Fibroblast of skin of left biceps (primary cell): ENCODE measurements around the gene SYNGAP1.

Experiments
- DNase-seq, 2 experiments: peaks; one replicate each; pipeline ENCODE4 v3.0.0-alpha.2; 2013; ENCODE audit warnings: low read depth in 2 of 2

The SYNGAP1 gene

GRCh38 chr6:33404884-33405283 lies 15.0 kb upstream of the SYNGAP1 start:
- DNase-seq: no peak

DNA sequence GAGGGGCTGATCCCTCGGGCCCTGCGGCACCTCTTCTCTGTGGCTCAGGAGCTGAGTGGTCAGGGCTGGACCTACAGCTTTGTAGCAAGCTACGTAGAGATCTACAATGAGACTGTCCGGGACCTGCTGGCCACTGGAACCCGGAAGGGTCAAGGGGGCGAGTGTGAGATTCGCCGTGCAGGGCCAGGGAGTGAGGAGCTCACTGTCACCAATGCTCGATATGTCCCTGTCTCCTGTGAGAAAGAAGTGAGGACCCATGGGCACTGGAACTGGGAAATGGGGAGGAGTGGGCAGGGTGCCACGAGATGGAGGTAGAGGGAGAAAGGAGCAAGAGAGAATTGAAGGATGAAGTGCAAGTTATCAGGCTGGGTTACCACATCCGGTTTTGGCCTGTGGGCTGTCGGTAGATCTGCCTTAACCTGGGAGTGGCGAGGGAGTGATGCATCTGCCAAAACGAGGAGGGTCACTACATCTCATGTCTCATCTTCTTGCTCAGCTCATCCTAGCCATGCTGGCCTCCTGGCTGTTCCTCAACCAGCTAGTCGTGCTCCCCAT lies 14.4 kb upstream of the SYNGAP1 start:
- no peak for DNase-seq

GRCh38 chr6:33406126-33406525 lies 13.7 kb upstream of the SYNGAP1 start:
- DNase-seq: no peak

DNA sequence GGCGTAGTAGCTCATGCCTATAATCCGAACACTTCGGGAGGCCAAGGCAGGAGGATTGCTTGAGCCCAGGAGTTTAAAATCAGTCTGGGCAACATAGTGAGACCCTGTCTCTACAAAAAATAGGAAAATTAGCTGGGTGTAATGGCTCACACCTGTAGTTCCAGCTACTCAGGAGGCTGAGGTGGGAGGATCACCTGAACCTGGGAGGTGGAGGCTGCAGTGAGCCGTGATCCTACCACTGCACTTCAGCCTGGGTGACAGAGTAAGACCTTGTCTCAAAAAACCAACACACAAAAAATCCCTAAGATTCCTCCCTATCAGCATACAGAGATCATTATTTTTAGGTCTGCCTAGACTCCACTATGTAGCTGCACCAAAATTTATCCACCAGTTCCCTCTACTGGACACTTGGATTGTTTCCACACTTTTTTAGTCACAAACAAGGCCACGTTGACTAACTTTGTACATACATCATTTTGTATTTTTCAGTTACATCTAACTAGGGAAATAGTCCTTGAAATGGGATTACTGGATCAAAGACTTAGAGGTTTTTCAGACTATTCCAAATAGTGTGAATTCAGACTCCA lies 12.6 kb upstream of the SYNGAP1 start:
- no peak for DNase-seq

DNA sequence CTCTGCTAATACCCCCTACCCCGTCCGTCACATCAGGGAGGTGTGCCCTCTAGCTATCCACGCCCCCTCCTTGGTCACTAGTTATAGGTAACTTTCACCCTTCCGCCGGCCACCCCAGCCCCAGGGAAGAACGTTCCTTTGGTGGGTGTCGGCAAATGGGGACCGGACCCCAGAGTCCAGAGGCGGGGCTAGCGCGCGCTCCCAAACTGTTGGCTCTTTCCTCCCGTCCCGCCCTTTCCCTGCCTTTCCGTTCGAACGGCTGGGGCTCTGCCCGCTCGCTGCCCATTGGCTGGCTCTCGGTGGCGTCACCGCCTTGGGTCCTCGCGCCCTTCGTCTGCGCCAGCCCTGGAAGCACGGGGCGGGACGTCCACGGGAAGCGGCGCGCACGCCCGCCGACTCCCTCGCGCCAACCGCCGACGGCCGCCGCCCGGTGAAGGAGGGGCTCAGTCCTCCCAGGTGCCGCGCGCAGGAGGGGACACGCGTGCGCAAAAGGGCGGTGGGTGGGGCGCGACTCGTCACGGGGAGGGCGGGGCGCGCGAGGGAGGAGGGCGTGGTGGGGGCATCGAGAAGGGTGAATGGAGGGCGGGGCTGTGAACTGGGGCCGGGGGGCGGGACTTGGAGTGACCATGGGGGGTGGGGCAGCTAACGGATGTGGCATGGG lies 9.7 kb upstream of the SYNGAP1 start:
- DNase-seq: peak; percentile 95 to 97

GRCh38 chr6:33410711-33411631 lies 8.9 kb upstream of the SYNGAP1 start, which contains the start of gene PHF1:
TSS of gene PHF1 (plus strand) at chr6:33411014. CDS start at chr6:33412264, 1,250 bp downstream.
- peak; percentile 55 to 65 for DNase-seq

GRCh38 chr6:33411632-33412005 lies 8.2 kb upstream of the SYNGAP1 start:
- DNase-seq: no peak

DNA sequence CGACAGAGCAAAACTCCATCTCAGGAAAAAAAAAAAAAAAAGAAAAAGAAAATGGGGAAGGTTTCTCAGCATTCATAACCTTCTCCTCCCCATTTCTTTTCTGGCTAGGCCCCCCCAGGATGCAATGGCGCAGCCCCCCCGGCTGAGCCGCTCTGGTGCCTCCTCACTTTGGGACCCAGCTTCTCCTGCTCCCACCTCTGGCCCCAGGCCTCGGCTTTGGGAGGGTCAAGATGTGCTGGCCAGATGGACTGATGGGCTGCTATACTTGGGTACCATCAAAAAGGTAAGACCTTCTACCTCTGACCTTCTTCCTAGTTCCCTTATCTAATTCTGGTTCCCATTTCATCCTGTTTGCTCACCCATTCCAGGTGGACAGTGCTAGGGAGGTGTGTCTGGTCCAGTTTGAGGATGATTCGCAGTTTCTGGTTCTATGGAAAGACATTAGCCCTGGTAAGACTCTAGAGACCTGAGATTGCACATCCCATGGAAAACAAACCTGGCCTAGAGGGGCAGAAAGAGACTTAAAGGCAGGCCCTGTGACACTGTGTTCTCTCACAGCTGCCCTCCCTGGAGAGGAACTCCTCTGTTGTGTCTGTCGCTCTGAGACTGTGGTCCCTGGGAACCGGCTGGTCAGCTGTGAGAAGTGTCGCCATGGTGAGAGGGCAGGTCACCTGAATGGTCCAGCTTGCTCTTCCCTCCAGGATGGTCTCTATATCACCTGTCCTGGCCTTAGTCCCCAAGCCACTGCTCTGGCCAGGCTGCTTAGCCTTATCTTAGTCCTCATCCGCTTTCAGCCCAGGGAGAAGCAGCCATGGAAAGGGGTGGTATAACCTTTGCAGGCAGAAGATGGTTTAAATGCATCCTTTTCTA lies 7.5 kb upstream of the SYNGAP1 start:
- no peak for DNase-seq

GRCh38 chr6:33413241-33414120 lies 6.4 kb upstream of the SYNGAP1 start:
- no peak for DNase-seq

- no peak for DNase-seq
Measured at GRCh38 chr6:33414592-33415271, 5.1 kb upstream of the SYNGAP1 start.

- DNase-seq: no peak
Measured at GRCh38 chr6:33415831-33416230, 4.0 kb upstream of the SYNGAP1 start.

DNA sequence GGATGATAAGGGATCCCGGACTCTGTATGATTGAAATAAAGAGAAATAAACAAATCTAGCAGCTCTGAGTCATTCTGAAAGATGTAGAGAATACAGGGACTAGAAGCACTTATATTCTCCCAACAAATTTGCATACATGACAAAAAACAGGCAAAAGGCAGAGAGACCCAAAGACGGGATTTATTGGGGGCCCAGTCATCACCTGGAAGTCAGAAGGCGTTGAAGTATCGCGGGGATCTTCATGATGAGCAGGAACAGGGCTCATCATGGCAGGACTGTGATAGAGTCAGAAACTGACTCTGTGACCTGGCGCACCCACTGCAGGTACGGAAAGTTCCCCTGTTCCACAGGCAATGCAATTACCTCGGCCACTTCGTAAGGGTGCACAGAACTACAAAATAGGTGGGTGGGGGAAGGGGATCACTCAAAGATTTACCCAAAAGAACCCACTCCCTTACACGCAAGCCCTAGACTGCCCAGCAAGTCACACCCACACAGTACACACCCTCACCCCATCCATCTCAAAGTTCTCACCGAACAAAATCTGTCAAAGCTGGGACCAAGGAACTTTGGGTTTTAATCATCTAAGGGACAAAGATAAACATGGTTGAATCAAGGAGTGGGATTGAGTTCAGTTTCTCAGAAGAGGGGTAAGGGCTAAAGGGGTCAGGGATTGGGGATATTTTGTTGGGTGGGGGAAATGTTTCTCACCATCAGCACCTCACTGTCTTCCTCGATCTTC lies 3.3 kb upstream of the SYNGAP1 start:
- no peak for DNase-seq

GRCh38 chr6:33417128-33417902 lies 2.5 kb upstream of the SYNGAP1 start:
- peak; percentile 60 to 67 for DNase-seq

GRCh38 chr6:33417903-33418689 lies 1.8 kb upstream of the SYNGAP1 start, which contains the start of gene CUTA:
TSS of gene CUTA (minus strand) at chr6:33418107. CDS start at chr6:33418000, 107 bp downstream.
- peak; percentile 99 for DNase-seq

DNA sequence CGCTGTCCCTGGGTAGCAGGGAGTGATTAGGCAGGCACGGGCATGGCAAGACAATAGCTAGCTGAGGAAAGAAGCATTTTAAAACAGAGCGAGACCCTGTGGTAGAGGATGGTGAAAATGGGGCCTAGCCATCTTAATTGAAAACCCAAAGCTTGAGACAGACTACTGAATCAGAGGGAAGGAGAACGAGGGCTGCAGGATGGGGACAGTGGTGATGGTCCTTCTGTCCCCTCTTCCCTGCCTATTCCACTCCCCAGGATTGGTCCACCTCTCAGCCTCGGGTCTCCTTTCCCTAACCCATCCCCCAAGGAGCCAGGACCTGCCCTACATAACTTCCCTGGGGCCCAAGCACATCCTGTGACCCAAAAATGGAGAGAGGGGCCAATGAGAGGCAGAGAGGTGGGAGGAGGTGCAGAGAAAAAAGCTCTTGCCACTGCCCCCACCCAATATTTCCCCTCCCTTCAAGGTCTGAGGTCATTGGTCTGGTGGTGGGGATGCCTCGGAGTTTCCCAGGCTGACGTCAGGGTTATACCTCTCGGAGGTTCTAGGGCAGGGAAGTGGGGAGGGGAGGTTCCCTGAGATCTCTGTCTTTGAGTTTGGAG lies 1.1 kb upstream of the SYNGAP1 start:
- no peak for DNase-seq

DNA sequence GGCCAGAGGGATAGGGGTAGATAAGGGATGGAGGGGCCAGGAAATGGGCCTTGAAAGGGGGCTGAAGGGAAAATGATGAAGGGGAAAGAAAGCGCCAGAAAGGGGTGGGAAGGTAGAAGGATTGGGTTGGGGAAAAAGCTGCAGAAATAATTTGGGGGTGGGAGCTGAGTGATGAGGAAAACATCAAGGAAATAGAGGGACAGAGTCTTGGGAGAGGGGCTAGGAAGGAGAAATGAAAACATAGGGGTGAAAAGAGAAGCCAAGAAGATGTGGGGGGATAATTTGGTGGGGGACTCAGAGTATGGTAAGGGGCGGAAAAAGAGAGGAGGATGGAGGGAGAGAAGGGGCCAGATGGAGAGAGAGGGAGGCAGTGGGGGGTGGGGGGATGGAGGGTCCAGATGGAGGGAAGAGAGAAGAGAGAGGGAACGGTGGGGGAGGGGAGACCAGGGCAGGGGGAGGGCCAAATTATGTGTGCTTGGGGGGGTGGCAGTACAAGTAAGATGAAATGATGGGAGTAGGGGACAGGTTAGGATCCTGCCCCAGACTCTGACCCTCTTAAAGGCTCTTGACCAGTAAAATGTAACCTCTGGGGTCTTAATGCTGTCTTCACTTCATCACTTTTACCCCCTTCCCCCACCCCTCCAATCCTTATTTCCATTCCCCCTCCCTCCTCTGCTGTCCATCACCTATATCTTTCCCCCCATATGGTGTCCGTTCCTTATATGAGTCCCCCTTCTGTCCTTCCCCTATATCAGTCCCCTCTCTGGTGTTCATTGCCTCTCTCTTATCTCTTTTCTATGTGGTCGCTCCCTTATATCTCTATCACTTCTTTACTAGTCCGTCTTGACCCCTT lies 852 bp downstream of the SYNGAP1 start:
- no peak for DNase-seq
